HTERT RPE-1 (cell line): ENCODE measurements around the gene SNX22.
"Not testable (repeated sequence)": the region's sequence is repeated elsewhere in the genome, so short reads cannot be mapped to it uniquely, and the experiment has no call there.

Experiments
- in situ Hi-C: fragments of 300-500 bp; cut with MboI; formaldehyde crosslinking; loops from 4 replicates; pipeline ENCODE4 v1.14.3; 2020; ENCODE audit warnings: low sequenced_read_pairs

SNX22 gene

DNA sequence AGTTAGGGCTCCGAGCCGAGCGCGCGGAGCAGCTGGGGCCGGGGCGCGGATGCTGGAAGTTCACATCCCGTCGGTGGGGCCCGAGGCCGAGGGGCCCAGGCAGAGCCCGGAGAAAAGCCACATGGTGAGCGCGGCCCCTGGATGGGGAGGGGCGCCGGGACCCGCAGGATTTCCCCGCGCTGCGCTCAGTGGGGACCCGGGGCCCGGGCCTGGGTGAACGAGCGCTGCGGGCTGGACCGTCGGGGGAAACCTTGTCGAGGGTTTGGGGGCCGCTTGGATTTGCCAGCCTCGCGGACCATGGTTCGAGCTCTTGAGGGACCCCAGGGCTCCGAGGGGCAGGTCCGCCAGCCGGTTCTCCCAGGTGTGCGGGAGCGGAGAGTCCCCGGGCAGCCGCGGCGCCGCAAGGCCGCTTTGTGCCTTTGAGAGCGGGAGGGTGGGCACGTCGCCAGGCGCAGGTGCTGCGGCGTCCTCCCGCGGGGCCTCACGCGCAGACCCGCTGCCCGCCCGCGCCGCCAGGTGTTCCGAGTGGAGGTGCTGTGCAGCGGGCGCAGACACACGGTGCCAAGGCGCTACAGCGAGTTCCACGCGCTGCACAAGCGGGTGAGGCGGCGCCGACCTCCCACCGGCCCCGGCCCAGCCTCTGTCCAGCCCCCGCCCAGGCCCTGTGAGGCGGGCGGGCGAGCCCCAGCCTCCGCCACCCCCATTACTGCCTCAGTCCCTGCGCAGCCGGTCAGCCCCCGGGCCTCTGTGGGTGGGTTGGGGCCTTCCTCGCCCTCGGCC lies at the start of gene SNX22:
Gene SNX22, plus strand, starts transcription at position 5 of the 780 bp plus-strand sequence. Its CDS starts 45 bp downstream, at position 50.
- in situ Hi-C loops = no loop called here

DNA sequence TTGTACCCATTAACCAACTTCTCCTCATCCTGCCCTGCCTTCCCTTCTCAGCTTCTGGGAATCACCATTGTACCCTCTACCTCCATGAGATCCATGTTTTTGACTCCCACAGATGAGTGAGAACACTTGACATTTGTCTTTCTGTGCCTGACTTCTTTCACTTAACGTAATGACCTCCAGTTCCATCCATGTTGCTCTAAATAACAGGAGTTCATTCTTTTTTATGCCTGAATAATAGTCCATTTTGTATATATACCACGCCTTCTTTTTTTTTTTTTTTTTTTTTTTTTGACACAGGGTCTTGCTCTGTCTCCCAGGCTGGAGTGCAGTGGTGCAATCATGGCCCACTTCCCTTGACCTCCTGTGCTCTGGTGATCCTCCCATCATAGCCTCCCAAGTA lies 49.0 kb upstream of the SNX22 start:
- in situ Hi-C loops = no loop called here

DNA sequence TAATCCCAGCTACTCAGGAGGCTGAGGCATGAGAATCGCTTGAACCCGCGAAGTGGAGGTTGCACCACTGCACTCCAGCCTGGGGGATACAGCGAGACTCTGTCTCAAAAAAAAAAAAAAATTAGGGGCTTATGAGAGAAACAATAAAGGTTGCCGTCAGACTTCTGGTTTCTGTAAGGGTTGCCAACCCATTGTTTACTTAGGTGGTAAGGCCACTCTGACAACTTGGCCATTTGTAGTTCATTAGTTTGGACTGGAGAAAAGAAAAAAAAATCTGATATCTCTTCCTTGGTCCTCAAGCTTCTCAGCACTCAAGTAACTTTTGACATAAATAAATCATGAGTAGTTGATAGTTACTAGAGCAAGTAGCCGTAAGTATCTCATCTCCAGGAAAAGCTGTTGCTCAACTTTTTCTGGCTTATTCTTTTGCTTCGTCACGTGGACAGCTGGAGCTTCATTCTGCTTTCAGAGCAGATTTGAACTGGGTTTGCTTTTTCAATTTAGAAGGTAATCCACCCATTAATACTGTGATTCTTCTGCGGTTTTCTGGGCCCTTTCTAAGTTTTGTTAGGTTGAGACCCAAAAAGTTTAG lies 46.3 kb upstream of the SNX22 start:
- in situ Hi-C loops = no loop called here

DNA sequence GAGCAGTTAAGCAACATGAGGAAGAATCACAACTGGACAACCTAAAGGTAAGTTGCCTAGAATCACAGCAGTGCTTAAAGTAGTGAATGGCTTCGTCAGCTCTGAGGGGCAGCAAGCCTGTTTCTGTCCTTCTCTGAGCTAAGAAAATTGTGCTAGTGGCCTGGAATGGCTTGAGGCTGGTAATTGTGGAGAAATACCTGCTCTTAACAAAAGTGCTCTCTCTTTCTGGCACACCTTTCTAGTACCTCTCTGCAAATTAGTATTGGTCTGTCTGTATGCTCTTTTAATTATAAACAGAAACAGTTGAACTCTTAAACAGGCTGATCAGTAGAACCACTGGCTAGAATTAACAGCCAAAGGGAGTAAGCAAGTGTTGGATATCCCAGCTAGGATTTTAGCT lies 44.2 kb upstream of the SNX22 start:
- in situ Hi-C loops = no loop called here

DNA sequence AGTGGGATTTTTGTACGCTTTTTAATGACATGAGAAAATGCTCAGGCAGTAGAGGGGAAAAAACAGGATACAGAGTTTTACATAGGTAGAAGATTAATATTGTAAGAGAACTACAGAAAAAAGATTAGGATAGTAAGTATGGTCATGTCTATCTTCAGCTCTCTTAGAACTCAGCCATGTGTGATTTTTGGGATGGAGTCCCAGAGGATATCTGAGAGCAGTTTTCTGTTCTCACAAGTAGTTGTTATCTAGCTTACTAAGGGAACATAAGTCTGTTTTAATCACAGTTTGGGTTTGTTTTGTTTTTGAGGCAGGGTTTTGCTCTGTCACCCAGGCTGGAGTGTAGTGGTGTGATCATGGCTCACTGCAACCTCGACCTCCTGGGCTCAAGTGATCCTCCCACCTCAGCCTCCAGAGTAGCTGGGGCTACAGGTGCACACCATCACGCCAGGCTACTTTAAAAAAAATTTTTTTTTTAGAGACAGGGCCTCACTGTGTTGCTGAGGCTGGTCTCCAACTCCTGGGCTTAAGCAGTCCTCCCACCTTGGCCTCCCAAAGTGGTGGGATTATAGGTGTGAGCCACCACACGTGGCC lies 41.3 kb upstream of the SNX22 start:
- in situ Hi-C loops = not testable (repeated sequence)

DNA sequence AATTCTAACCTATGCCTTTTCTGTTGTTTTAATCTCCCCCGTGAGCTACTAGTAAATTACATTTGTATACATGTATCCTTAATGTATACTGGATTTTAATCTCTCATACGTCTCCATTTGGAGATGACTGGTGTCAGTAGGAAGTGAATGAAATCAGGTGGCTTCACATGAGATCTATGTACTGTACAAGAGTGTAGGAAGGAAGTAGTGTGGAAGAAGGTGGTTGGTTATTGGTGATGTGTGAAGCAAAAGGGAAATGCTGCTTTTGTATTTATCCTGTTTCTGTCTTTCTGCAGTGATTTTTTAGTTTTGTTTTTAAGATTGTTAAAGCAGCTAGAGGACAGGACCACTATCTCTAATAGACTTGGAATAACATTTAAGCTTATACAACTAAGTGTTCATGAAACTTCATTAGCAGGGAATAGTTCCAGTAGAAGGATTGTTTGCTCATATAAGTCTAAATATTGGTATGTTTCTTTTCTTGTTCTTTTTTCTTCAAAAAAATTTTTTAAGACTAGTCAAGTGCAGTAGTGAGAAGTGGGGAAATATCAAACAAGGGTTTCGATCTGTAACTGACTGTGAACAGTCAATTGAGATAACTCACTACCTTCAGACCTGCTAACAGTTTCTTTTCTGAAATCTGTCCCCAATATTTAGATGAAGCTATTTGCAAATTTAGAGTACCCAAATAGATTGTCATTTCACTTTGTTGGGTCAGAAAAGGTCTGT lies 40.4 kb upstream of the SNX22 start:
- in situ Hi-C loops = no loop called here

DNA sequence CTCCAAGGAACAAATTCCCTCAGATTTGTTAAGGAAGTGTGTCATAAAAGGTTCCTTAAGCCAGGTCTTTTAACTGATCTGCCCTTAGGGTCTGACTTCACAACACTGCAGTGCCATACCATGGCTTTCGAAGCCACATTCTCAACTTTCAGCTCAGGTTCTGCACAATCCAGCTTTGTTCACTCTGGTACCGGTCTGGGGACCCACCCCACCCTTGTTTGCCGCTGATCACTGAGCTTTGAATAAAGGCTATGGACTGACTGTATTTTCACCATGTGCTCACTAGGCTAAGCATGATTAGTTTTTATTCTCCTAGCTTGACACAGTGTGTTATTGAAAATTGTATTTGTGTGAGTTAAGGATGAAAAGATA lies 39.9 kb upstream of the SNX22 start:
- in situ Hi-C loops = no loop called here

DNA sequence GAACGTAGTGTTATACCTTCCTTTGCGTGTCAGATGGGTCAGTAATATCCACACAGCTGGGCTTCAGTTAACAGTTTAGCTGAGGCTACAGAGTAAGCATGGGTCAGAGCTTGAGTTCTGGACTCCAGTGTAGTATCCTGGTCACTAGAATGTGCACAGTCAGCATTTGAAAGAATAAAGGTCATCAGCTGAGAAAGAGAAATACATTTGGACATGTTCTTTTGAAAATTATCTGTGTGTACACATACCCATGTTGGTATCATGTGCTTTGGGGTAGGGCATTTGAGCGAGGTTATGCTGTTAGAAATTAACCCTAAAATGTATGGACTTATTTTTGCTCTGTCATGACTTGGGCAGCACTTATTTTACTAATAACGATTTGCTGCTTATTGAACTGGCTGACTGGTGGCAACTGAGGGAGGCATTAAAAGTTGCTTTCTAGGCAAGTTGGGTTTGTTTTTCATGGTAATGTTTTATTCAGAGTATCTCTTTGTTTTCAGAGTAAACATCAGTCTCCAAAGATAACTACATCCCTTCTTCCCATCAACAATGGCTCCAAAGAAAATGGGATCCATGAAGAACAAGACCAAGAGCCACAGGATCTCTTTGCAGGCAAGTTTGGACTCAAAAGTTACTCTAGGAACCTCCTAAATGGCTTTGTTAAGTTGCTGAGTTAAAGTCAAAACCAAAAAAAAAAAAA lies 39.3 kb upstream of the SNX22 start:
- in situ Hi-C loops = no loop called here

DNA sequence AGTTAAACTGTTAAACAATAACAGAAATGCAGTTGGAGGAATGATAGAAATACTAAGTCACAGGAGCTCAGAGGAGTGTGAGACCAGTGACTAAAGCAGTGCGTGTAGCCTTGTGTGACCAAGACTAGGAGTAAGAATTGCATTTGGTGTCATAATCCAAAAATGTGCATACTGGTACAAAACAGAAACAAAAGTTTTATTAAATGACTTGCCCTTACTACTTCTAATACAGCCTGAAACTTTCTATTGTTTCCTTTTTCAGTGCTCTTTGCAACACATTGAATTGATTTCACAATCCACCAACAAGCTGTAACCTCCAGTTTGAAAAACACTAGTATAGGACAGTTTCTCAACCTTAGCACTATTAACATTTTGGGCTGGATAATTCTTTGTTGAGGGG lies 38.6 kb upstream of the SNX22 start:
- in situ Hi-C loops = no loop called here

DNA sequence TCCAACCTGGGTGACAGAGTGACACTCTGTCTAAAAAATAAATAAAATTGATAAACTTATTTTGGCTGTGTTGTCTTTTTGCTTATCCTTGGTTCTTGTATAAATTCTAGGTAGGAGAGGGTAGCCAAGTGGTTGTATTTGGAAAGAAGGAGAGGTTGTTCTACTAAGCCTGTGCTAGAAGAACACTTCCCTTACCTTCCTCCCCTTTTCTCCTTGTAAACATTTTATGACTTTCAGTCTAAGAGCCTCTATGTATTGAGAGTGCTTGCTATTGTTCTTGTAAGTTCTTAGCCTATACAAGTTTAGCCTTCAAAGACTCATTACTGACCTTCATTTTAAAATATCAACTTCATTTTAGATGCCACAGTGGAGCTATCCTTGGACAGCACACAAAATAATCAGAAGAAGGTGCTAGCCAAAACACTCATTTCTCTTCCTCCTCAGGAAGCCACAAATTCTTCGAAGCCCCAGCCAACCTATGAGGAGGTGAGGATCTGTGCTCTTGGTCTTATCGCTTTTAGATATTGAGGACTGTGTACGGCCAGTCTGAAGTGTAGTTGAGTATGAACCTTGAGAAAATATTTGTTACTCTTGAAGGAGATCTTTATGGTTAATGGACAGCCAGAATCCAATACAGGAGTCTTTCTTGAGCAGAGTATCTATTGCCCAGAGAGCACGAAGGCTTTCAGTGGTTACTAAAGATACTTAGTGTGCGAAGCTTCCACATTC lies 33.6 kb upstream of the SNX22 start:
- in situ Hi-C loops = no loop called here

DNA sequence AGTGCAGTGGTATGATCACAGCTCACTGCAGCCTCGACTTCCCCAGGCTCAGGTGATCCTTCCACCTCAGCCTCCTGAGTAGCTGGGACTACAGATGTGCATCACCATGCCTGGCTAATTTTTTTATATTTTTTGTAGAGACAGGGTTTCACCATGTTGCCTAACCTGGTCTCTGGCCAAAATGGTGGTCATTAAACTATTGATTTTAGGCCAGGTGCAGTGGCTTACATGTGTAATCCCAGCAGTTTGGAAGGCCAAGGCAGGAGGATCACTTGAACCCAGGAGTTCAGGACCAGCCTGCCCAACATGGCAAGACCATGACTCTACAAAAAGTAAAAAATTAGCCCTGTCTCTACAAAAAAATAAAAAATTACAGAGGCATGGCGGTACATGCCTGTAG lies 31.2 kb upstream of the SNX22 start:
- in situ Hi-C loops = not testable (repeated sequence)

DNA sequence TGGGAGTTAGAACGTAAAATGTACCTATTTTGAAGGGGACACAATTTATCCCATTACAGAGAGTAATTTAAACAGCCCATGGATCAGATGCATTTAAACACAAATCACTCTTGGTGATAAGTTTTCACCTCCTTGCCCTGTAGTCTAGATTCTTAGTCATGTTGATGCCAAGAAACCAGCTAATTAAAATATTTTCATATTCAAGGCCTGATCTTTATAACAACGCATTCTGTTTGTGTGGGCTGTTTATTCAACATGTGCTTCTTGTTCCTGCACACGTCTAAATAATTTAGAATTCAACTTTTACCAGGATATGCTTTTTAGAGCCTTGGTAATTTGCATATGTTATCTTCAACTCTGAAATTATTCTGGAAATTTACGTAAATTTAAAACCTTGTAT lies 29.9 kb upstream of the SNX22 start:
- in situ Hi-C loops = no loop called here

DNA sequence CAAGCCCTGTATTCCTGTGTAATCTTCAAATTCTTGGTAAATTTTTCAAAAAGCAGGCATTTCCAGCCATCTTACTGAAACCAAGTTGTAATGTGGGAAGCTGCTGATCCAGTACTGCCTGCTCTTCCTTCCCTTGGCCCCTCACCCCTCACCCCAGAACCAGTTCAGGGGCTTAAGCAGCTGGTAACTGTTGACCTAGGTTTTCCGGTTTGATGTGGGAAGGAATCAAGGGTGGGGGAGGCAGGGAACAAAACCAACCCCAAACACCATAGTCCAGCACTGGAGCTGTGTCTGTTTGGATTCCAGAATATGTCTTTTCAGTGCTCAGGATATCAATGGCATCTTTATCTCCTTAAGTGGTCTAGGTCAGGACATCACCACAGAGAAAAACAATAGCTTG lies 29.1 kb upstream of the SNX22 start:
- in situ Hi-C loops = no loop called here

DNA sequence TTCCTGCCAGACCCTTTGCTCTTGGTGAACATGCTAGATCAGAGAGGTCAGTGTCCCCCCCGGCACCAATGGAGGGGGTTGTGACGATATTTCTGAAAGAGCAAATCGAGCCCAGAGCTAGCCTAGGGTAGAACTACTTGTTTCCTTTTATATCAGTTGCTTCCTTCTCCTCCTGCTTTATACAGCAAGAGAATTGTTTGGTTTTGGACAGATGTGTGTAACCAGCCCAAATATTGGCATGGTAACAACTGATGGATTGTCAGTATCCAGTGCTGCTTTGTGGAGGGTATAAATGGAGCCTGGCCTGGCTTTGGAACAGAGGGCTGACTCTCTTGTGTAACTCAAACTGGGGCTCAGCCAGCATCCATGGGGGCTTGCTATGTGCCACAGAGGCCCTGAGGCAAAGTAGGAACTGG lies 28.6 kb upstream of the SNX22 start:
- in situ Hi-C loops = no loop called here

DNA sequence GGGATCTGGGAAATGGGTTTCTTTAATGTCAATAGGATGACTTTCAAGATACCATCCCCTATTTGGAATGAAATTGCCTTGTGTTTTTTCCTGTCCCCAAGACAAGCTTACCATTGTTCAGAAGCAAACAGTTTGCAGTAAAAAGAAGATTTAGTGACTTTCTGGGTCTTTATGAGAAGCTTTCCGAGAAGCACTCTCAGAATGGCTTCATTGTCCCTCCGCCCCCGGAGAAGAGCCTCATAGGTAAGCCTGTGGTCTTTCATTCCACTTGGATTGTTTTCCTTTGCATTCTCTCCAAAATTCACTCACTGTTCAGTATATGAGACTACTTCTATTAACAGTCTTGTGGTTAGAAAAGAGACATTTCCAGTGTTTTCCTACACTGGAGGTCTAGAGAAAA lies 25.6 kb upstream of the SNX22 start:
- in situ Hi-C loops = no loop called here

DNA sequence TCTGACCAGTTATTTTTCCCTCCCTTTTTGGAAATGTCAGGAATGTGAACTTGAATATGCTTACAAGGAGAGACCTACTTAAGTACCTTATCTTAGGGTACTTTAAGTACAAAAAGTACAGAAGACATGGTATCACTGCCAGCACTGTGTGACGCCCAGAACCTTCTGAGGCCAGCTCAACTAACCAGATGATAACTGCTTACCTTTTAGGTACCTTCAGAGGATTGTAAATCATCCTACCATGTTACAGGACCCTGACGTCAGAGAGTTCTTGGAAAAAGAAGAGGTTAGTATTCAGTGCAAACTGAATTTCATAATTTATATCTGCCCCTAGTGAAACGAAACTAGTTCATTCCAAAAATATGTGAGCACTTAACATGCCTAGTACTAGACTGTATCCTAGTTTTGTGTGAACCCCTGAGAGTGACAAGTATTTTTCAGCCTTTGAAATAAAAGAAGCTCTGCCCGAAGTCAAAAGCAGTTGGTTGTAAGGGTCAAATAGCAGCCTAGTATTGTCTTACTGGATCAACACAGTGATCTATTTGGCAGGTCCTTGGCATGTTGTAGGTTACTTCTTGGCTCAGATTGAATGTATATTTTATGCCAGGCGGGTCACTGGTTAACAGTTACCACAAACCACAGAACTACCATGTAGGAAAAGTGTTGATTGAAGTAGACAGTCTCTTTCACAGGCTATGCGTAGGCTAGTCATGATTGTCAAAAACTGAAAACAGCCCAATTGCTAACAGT lies 23.8 kb upstream of the SNX22 start:
- in situ Hi-C loops = no loop called here

DNA sequence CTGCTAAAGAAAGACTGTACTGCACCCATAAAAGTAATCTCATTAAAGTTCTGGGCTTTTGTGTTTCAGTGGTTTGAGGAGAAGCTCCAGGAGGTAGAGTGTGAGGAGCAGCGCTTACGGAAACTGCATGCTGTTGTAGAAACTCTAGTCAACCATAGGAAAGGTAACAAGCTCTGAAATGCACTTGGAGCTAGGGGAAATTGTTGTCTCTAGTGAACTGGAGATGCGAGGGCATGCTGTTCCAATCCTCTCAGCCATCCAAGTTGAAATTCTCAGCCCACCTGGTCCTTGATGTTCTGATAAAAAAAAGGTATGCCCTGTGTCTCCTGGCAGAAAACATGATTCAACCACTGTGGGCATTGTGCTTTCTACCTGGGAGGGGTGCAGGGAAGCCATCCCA lies 21.4 kb upstream of the SNX22 start:
- in situ Hi-C loops = no loop called here

DNA sequence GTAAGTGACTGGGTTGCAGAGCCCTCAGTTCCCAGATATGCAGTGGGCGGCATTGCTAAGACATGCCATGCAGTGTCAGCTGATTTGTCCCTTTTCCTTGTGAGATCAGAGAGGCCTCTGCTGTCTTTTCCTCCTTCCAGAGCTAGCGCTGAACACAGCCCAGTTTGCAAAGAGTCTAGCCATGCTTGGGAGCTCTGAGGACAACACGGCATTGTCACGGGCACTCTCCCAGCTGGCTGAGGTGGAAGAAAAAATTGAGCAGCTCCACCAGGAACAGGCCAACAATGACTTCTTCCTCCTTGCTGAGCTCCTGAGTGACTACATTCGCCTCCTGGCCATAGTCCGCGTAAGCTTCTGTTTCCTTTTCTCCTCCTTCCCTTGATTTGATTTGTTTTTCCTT lies 20.0 kb upstream of the SNX22 start:
- in situ Hi-C loops = no loop called here

DNA sequence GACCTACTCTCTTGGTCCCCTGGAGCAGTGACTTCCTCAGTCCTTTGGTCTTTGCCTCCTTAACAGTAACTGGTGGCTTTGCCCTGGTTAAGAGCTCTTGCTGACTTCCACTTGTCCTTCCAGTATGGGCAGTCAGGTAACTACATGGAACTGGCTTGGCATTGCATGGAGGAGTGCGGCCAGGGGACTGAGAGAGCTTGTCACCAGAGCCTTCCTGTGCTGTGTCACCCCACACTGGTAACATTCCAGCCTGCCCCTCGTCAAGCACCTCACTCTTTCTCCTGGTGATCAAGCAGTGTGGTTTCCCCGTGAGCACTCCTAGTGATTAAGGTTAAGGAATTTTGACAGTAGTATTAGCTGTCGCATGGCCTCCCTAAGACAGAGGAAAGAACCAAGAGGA lies 19.3 kb upstream of the SNX22 start:
- in situ Hi-C loops = no loop called here
